GM12878 (cell line): Measurements from ENCODE around the gene TRIM6. TPM values are rescaled to one million over a fixed set of nuclear protein-coding genes. Genes with fewer than 3 reads are reported as not detected.

Experiments used
- ATAC-seq: fragments of 200-7000 bp; cut with Tn5 transposase; 3 replicates; pipeline ENCODE4 v1.9.1; 2020; ENCODE audit warnings: mild to moderate bottlenecking, moderate library complexity
- BruUV-seq: library from RNA; stranded (reverse); fragments of 400-500 nt; replicated peaks from 2 replicates; lab custom pipeline; 2021; lab: Mats Ljungman, UMichigan
- CTCF ChIA-PET: fragments of 300-600 bp; sonication (Branson Sonifier 250); formaldehyde crosslinking; extraction: SDS; loops from one replicate; lab custom pipeline; 2021; ENCODE audit warnings: inconsistent platforms; lab: Yijun Ruan, JAX
- POLR2A ChIA-PET: fragments of 350-600 bp; formaldehyde crosslinking; extraction: SDS; loops from one replicate; lab custom pipeline; 2021; ENCODE audit warnings: inconsistent platforms; lab: Charles Lee
- RAD21 ChIA-PET: fragments of 300-600 bp; sonication (Branson Sonifier 250); formaldehyde crosslinking; loops from one replicate; lab custom pipeline; 2023; ENCODE audit warnings: antibody characterized with exemption; ENCODE audit not compliant: unreplicated experiment; lab: Charles Lee
- SMC1A ChIA-PET: fragments of 300-600 bp; sonication (Branson Sonifier 250); formaldehyde crosslinking; loops from one replicate; lab custom pipeline; 2023; ENCODE audit not compliant: unreplicated experiment, uncharacterized antibody; lab: Charles Lee
- DNase-seq: peaks from one replicate; pipeline ENCODE4 v3.0.0-alpha.2; 2011; ENCODE audit warnings: low read depth, low spot score
- FAIRE-seq: peaks from 3 replicates; lab custom pipeline; 2011; peaks lifted over from hg19 to GRCh38; lab: Jason Lieb, UNC
- H2AFZ ChIP-seq: 2 replicates; pipeline ENCODE4 v1.6.0; 2011; ENCODE audit warnings: low read depth, low read length, control low read depth; ENCODE audit not compliant: control insufficient read depth
- H3K27ac ChIP-seq: 2 replicates; pipeline ENCODE4 v1.5.1; 2011; ENCODE audit warnings: control low read depth; ENCODE audit not compliant: control insufficient read depth, insufficient read depth
- H3K27me3 ChIP-seq, 2 experiments: replicated peaks in 1 of 2; 2 replicates each; pipeline versions ENCODE4 v1.6.0 to v1.6.1; 2011; ENCODE audit warnings: low read length in 1 of 2; ENCODE audit not compliant: control insufficient read depth in 2 of 2, insufficient read depth in 2 of 2
- H3K36me3 ChIP-seq, 2 experiments: 2 replicates each; pipeline ENCODE4 v1.5.1; 2011; ENCODE audit warnings: low read length in 1 of 2; ENCODE audit not compliant: control insufficient read depth in 2 of 2, insufficient read depth in 2 of 2
- H3K4me1 ChIP-seq: 2 replicates; pipeline ENCODE4 v1.6.1; 2011; ENCODE audit warnings: mild to moderate bottlenecking, low read length, moderate library complexity, mixed read lengths; ENCODE audit not compliant: control insufficient read depth, insufficient read depth
- H3K4me2 ChIP-seq: 2 replicates; pipeline ENCODE4 v1.6.0; 2011; ENCODE audit warnings: control low read depth; ENCODE audit not compliant: control insufficient read depth, insufficient read depth
- H3K4me3 ChIP-seq: fragments of 200-600 bp; sonication (generic); 2 replicates; pipeline ENCODE4 v1.5.1; 2016
- H3K79me2 ChIP-seq: 2 replicates; pipeline ENCODE4 v1.6.0; 2011; ENCODE audit warnings: low read length; ENCODE audit not compliant: control insufficient read depth, insufficient read depth
- H3K9ac ChIP-seq: 2 replicates; pipeline ENCODE4 v1.8.0; 2011; ENCODE audit warnings: low read length, control low read depth, mixed read lengths; ENCODE audit not compliant: control insufficient read depth, insufficient read depth
- H3K9me3 ChIP-seq: replicated peaks from 3 replicates; pipeline ENCODE4 v1.5.1; 2011; ENCODE audit warnings: mild to moderate bottlenecking, low read length; ENCODE audit not compliant: control insufficient read depth, insufficient read depth
- H4K20me1 ChIP-seq: 2 replicates; pipeline ENCODE4 v1.6.0; 2011; ENCODE audit not compliant: control insufficient read depth, insufficient read depth
- BACH1 ChIP-seq: fragments of 450-650 bp; IDR thresholded peaks from 2 replicates; pipeline ENCODE4 v1.6.1; 2017; ENCODE audit warnings: mild to moderate bottlenecking, borderline replicate concordance
- GATAD2B ChIP-seq: fragments of 450-650 bp; conservative IDR thresholded peaks from 2 replicates; pipeline ENCODE4 v1.6.1; 2017; ENCODE audit warnings: low read depth, mild to moderate bottlenecking, moderate library complexity
- MXI1 ChIP-seq: fragments of 150-350 bp; IDR thresholded peaks from 2 replicates; pipeline ENCODE4 v1.6.1; 2011; ENCODE audit warnings: low read depth, mild to moderate bottlenecking, inconsistent platforms, low read length, improper control_type of control experiment
- PML ChIP-seq: IDR thresholded peaks from 2 replicates; pipeline ENCODE4 v1.6.1; 2012; ENCODE audit warnings: low read length, inconsistent platforms
- POLR2A ChIP-seq: IDR thresholded peaks from 2 replicates; pipeline ENCODE4 v1.6.1; 2011; ENCODE audit warnings: low read depth, mild to moderate bottlenecking, low read length
- POLR2AphosphoS5 ChIP-seq: IDR thresholded peaks from 2 replicates; pipeline ENCODE4 v1.6.1; 2011; ENCODE audit warnings: mild to moderate bottlenecking, low read length, inconsistent platforms
- RUNX3 ChIP-seq: IDR thresholded peaks from 2 replicates; pipeline ENCODE4 v1.6.1; 2012; ENCODE audit warnings: low read length, inconsistent platforms
- SMARCA5 ChIP-seq: fragments of 450-650 bp; IDR thresholded peaks from 2 replicates; pipeline ENCODE4 v1.6.1; 2017; ENCODE audit warnings: mild to moderate bottlenecking
- SMC3 ChIP-seq: IDR thresholded peaks from 2 replicates; pipeline ENCODE4 v1.6.1; 2011; ENCODE audit warnings: low read length, improper control_type of control experiment, borderline replicate concordance
- SREBF2 ChIP-seq: IDR thresholded peaks from 2 replicates; pipeline ENCODE4 v1.6.1; 2012; ENCODE audit warnings: mild to moderate bottlenecking, low read length
- TAF1 ChIP-seq: IDR thresholded peaks from 2 replicates; pipeline ENCODE4 v1.6.1; 2011; ENCODE audit warnings: mild to moderate bottlenecking, low read depth, low read length, borderline replicate concordance
- in situ Hi-C: fragments of 300-500 bp; cut with MboI; formaldehyde crosslinking; loops from 9 replicates; pipeline ENCODE4 v1.14.3; 2018; ENCODE audit warnings: mixed read lengths
- intact Hi-C: fragments of 100-400 bp; cut with micrococcal nuclease; formaldehyde crosslinking; loops from one replicate; pipeline ENCODE4 v1.14.2; 2022; ENCODE audit not compliant: unreplicated experiment
- polyA plus RNA-seq, 11 experiments: library from polyadenylated mRNA; depleted of rRNA in 4 of 11; unstranded in 6 of 11; stranded (reverse) in 5 of 11; fragments of >200 nt; fragmentation: Nextera tagmentation in 4 of 11; fragmentation: Illumina TruSeq in 1 of 11; extraction: Ambion mirVana in 4 of 11; extraction: Trizol in 1 of 11; gene quantifications; 1 replicate in 1 of 11; 2 replicates in 10 of 11; pipeline versions ENCODE4 v1.2.1 to v1.2.3, GENCODE V29; 2011 to 2016; ENCODE audit warnings: inconsistent platforms in 2 of 11, missing spikeins in 2 of 11, low read depth in 1 of 11
- total RNA-seq, 4 experiments: library from RNA; depleted of rRNA in 3 of 4; stranded (reverse); fragments of >200 nt in 3 of 4; fragmentation: Illumina TruSeq in 1 of 4; extraction: Trizol in 1 of 4; gene quantifications; 2 replicates each; pipeline versions ENCODE4 v1.2.1 to v1.2.3, GENCODE V29; 2013 to 2021
- TF ChIP-seq, protein P1 (sequence below): IDR thresholded peaks from 2 replicates; pipeline ENCODE4 v1.6.1; 2011; ENCODE audit warnings: low read depth, mild to moderate bottlenecking, low read length, moderate library complexity, borderline replicate concordance; ENCODE audit errors: extremely low read depth
- TF ChIP-seq, protein P2 (sequence below): fragments of 450-650 bp; conservative IDR thresholded peaks from 2 replicates; pipeline ENCODE4 v1.6.1; 2017; ENCODE audit warnings: mild to moderate bottlenecking, moderate library complexity

The TRIM6 gene
- total and polyA plus RNA-seq, 10 of the 15 experiments (the other 5 are each of a cell fraction or from before 2014, with no cell fraction given) = 1.4 to 6.8 (median 4.2) TPM

DNA sequence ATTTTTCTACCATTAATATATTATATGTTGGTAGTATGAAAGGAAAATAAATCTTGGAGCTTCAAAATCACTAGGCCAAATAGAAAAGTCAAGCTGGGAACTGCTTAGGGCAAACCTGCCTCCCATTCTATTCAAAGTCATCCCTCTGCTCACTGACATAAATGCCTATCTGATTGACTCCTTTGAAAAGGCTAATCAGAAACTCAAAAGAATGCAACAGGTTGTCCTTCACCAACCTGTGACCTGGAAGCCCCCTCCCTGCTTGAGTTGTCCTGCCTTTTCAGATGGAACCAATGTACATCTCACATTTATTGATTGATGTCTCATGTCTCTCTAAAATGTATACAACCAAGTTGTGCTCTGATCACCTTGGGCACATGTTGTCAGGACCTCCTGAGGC is 25.1 kb downstream of the TRIM6 start:
- TF ChIP-seq SMARCA5 (no peak), TAF1 (no peak), BACH1 (no peak), SREBF2 (no peak), POLR2A (no peak), SMC3 (no peak), RUNX3 (no peak), POLR2AphosphoS5 (no peak), PML (no peak), GATAD2B (no peak), MXI1 (no peak)
- TF ChIP-seq, protein P1, sequence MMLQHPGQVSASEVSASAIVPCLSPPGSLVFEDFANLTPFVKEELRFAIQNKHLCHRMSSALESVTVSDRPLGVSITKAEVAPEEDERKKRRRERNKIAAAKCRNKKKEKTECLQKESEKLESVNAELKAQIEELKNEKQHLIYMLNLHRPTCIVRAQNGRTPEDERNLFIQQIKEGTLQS = no peak
- TF ChIP-seq, protein P2, sequence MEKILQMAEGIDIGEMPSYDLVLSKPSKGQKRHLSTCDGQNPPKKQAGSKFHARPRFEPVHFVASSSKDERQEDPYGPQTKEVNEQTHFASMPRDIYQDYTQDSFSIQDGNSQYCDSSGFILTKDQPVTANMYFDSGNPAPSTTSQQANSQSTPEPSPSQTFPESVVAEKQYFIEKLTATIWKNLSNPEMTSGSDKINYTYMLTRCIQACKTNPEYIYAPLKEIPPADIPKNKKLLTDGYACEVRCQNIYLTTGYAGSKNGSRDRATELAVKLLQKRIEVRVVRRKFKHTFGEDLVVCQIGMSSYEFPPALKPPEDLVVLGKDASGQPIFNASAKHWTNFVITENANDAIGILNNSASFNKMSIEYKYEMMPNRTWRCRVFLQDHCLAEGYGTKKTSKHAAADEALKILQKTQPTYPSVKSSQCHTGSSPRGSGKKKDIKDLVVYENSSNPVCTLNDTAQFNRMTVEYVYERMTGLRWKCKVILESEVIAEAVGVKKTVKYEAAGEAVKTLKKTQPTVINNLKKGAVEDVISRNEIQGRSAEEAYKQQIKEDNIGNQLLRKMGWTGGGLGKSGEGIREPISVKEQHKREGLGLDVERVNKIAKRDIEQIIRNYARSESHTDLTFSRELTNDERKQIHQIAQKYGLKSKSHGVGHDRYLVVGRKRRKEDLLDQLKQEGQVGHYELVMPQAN = no peak
- H3K27me3 ChIP-seq = no peaks in the 10 kb centered on the region
- no peaks in the 10 kb centered on the region for H3K9me3 ChIP-seq
- H4K20me1 ChIP-seq = no peaks in the 10 kb centered on the region
- peaks cover 2% of the 10 kb centered on the region; the same call in 1 of the 2 replicates for H3K4me1 ChIP-seq
- H3K79me2 ChIP-seq = peaks cover 17% of the 10 kb centered on the region
- H3K27ac ChIP-seq = no peak overlapping the region
- H3K36me3 ChIP-seq = no peaks in the 10 kb centered on the region
- in situ Hi-C loops (loop anchor here (10.0 kb wide), 1 partner anchor 1123 kb away; no protein-coding TSS in a partner anchor), intact Hi-C loops (no loop called here)
- DNase-seq (no peak), ATAC-seq (no peak), FAIRE-seq (no peak)
- no TSS peak for BruUV-seq
- no peak overlapping the region for H3K9ac ChIP-seq
- ChIA-PET POLR2A (interaction anchor here (1.2 to 1.4 kb wide), 2 partner anchors 11 to 12 kb away, joined by 3 read pairs; no protein-coding TSS in a partner anchor), RAD21 (interaction anchor here (1.6 kb wide), 1 partner anchor 69 kb away, joined by 4 read pairs; the partner anchor contains the start of gene TRIM22), SMC1A (interaction anchor here (0.8 to 1.5 kb wide), 4 partner anchors 11 to 732 kb away, joined by 3 to 5 read pairs (median 4); no protein-coding TSS in a partner anchor), CTCF (interaction anchor here (0.9 to 1.5 kb wide), 2 partner anchors 11 to 22 kb away, joined by 3 to 6 read pairs; no protein-coding TSS in a partner anchor)
- H3K4me3 ChIP-seq = no peak overlapping the region
- no peak overlapping the region for H3K4me2 ChIP-seq
- H2AFZ ChIP-seq = no peak overlapping the region
